NCI-H1092 (cell line): ENCODE results near the gene NUF2.

ENCODE experiments used
- DNase-seq: peaks from one replicate; lab custom pipeline; 2025; lab: John Stamatoyannopoulos, UW

The NUF2 gene

GRCh38 chr1:163401211-163401610 lies 79.5 kb downstream of the NUF2 start:
- DNase-seq: no peak
